Kidney glomerular epithelial cell (primary cell): ENCODE results near the gene PFAS.

ENCODE experiments used
- DNase-seq: peaks from one replicate; lab custom pipeline; 2025; lab: John Stamatoyannopoulos, UW

The PFAS gene

GRCh38 chr17:8310601-8311123, 61.6 kb downstream of the PFAS start:
- no peak for DNase-seq

- DNase-seq: no peak
Measured at GRCh38 chr17:8311131-8311790, 62.2 kb downstream of the PFAS start.

GRCh38 chr17:8312251-8312650, 63.2 kb downstream of the PFAS start:
- DNase-seq: no peak

GRCh38 chr17:8312726-8313600, 63.9 kb downstream of the PFAS start:
- no peak for DNase-seq

GRCh38 chr17:8314797-8315763, 66.0 kb downstream of the PFAS start:
- DNase-seq: no peak

GRCh38 chr17:8315764-8316217, 66.7 kb downstream of the PFAS start:
- no peak for DNase-seq

- DNase-seq: no peak
Measured at GRCh38 chr17:8318010-8318935, 69.2 kb downstream of the PFAS start.
